HCT116 (cell line): ENCODE results near the gene CHST11. TPM values are rescaled to one million over a fixed set of nuclear protein-coding genes. Genes with fewer than 3 reads are reported as not detected.

ENCODE experiments used
- ATAC-seq: fragments of 200-7000 bp; cut with Tn5 transposase; 2 replicates; pipeline ENCODE4 v1.9.1; 2020; ENCODE audit warnings: mild to moderate bottlenecking, moderate library complexity
- BruUV-seq: library from RNA; stranded (reverse); fragments of 400-500 nt; replicated peaks from 2 replicates; lab custom pipeline; 2021; lab: Mats Ljungman, UMichigan
- CTCF ChIA-PET: fragments of 300-600 bp; sonication (Branson Sonifier 250); formaldehyde crosslinking; loops from one replicate; lab custom pipeline; 2021; ENCODE audit warnings: antibody characterized with exemption; lab: Charles Lee
- POLR2A ChIA-PET: fragments of 300-600, 350-600 bp; sonication (Branson Sonifier 250); formaldehyde crosslinking; loops from one replicate; lab custom pipeline; 2021; ENCODE audit warnings: antibody characterized with exemption; lab: Charles Lee
- RAD21 ChIA-PET, 2 experiments: fragments of 300-600 bp; sonication (Branson Sonifier 250); formaldehyde crosslinking; loops; one replicate each; lab custom pipeline; 2023; ENCODE audit warnings: low total read pairs in 2 of 2; ENCODE audit not compliant: uncharacterized antibody in 2 of 2, unreplicated experiment in 2 of 2, low non-redundant PET in 1 of 2; lab: Charles Lee
- DNase-seq: peaks from one replicate; pipeline ENCODE4 v3.0.0-alpha.2; 2010; ENCODE audit warnings: low read depth, low spot score
- H2AFZ ChIP-seq: fragments of 200-600 bp; shearing (Covaris generic), sonication (generic); 2 replicates; pipeline ENCODE4 v1.6.1; 2017; ENCODE audit warnings: low read depth, mixed run types, mixed read lengths, antibody characterized with exemption, low read length; ENCODE audit not compliant: poor library complexity, severe bottlenecking
- H3K27ac ChIP-seq: 2 replicates; pipeline ENCODE4 v1.5.1; 2012; ENCODE audit warnings: low read depth, low read length
- H3K27me3 ChIP-seq: fragments of 200-600 bp; sonication (generic); 2 replicates; pipeline ENCODE4 v1.6.1; 2016; ENCODE audit warnings: mixed run types, low read length, mixed read lengths; ENCODE audit not compliant: insufficient read depth
- H3K36me3 ChIP-seq, 2 experiments: fragments of 200-500 bp in 1 of 2; fragments of 200-600 bp in 1 of 2; sonication (Bioruptor generic) in 1 of 2; sonication (generic) in 1 of 2; 2 replicates each; pipeline versions ENCODE4 v1.5.1 to v1.6.1; 2014 to 2016; ENCODE audit warnings: low read length in 2 of 2, inconsistent platforms in 1 of 2, mixed read lengths in 1 of 2, mixed run types in 1 of 2; ENCODE audit not compliant: insufficient read depth in 2 of 2, control insufficient read depth in 1 of 2
- H3K4me1 ChIP-seq, 2 experiments: fragments of 200-600 bp in 1 of 2; sonication (generic) in 1 of 2; 2 replicates each; pipeline versions ENCODE4 v1.5.1 to v1.6.1; 2012 to 2017; ENCODE audit warnings: low read length in 2 of 2, inconsistent platforms in 1 of 2, mild to moderate bottlenecking in 1 of 2, mixed read lengths in 1 of 2, mixed run types in 1 of 2, moderate library complexity in 1 of 2; ENCODE audit not compliant: insufficient read depth in 2 of 2, control insufficient read depth in 1 of 2
- H3K4me2 ChIP-seq: fragments of 200-600 bp; sonication (generic); 2 replicates; pipeline ENCODE4 v1.6.1; 2017; ENCODE audit warnings: mixed run types, low read length, mixed read lengths
- H3K4me3 ChIP-seq, 2 experiments: fragments of 200-600 bp in 1 of 2; sonication (generic) in 1 of 2; replicated peaks in 1 of 2; 2 replicates each; pipeline ENCODE4 v1.5.1; 2011 to 2016; ENCODE audit warnings: low read length in 2 of 2, control low read depth in 1 of 2, low read depth in 1 of 2, mild to moderate bottlenecking in 1 of 2, mixed read lengths in 1 of 2, mixed run types in 1 of 2
- H3K79me2 ChIP-seq: fragments of 200-600 bp; sonication (generic); 2 replicates; pipeline ENCODE4 v1.6.1; 2017; ENCODE audit warnings: mild to moderate bottlenecking, mixed run types, low read length, moderate library complexity, mixed read lengths; ENCODE audit not compliant: insufficient read depth
- H3K9ac ChIP-seq: fragments of 200-600 bp; sonication (generic); 2 replicates; pipeline ENCODE4 v1.6.1; 2016; ENCODE audit warnings: low read length, mixed read lengths
- H3K9me2 ChIP-seq: fragments of 200-600 bp; sonication (generic), shearing (Covaris generic); 2 replicates; pipeline ENCODE4 v1.6.1; 2017; ENCODE audit warnings: mixed run types, mild to moderate bottlenecking, moderate library complexity; ENCODE audit not compliant: insufficient read depth
- H3K9me3 ChIP-seq, 2 experiments: fragments of 200-500 bp in 1 of 2; fragments of 200-600 bp in 1 of 2; sonication (Bioruptor generic) in 1 of 2; sonication (generic) in 1 of 2; 2 replicates each; pipeline ENCODE4 v1.6.1; 2014 to 2017; ENCODE audit warnings: low read length in 2 of 2, mixed read lengths in 2 of 2, inconsistent platforms in 1 of 2, low read depth in 1 of 2, mild to moderate bottlenecking in 1 of 2, mixed run types in 1 of 2, moderate library complexity in 1 of 2; ENCODE audit not compliant: control insufficient read depth in 1 of 2, insufficient read depth in 1 of 2
- H4K20me1 ChIP-seq: fragments of 200-600 bp; sonication (generic), shearing (Covaris generic); 2 replicates; pipeline ENCODE4 v1.6.1; 2017; ENCODE audit warnings: mixed run types, mild to moderate bottlenecking, moderate library complexity; ENCODE audit not compliant: insufficient read depth
- CBX3 ChIP-seq: IDR thresholded peaks from 2 replicates; pipeline ENCODE4 v1.6.1; 2012; ENCODE audit warnings: low read depth
- CEBPB ChIP-seq: IDR thresholded peaks from 2 replicates; pipeline ENCODE4 v1.6.1; 2012; ENCODE audit warnings: low read depth
- EGR1 ChIP-seq: IDR thresholded peaks from 2 replicates; pipeline ENCODE4 v1.6.1; 2012; ENCODE audit warnings: low read depth
- EZH2phosphoT487 ChIP-seq: fragments of 200-600 bp; IDR thresholded peaks from 2 replicates; pipeline ENCODE4 v1.6.1; 2018; ENCODE audit warnings: antibody characterized with exemption, borderline replicate concordance
- FOSL1 ChIP-seq: IDR thresholded peaks from 2 replicates; pipeline ENCODE4 v1.6.1; 2012; ENCODE audit warnings: low read depth
- JUND ChIP-seq: IDR thresholded peaks from 2 replicates; pipeline ENCODE4 v1.6.1; 2012
- POLR2A ChIP-seq: IDR thresholded peaks from 2 replicates; pipeline ENCODE4 v1.7.0; 2011; ENCODE audit warnings: borderline replicate concordance; ENCODE audit not compliant: insufficient read depth, insufficient read length; ENCODE audit errors: extremely low read depth
- RAD21 ChIP-seq: IDR thresholded peaks from 2 replicates; pipeline ENCODE4 v1.6.1; 2012; ENCODE audit warnings: low read depth, mild to moderate bottlenecking
- SIN3A ChIP-seq: IDR thresholded peaks from 2 replicates; pipeline ENCODE4 v1.6.1; 2012; ENCODE audit warnings: low read depth
- SP1 ChIP-seq: IDR thresholded peaks from 2 replicates; pipeline ENCODE4 v1.6.1; 2012; ENCODE audit warnings: low read depth
- SRF ChIP-seq: IDR thresholded peaks from 2 replicates; pipeline ENCODE4 v1.6.1; 2012; ENCODE audit warnings: low read depth
- ZFX ChIP-seq: fragments of 450-650 bp; IDR thresholded peaks from 2 replicates; pipeline ENCODE4 v1.6.1; 2017
- intact Hi-C: fragments of 100-400 bp; cut with micrococcal nuclease; formaldehyde crosslinking; loops from 2 replicates; pipeline ENCODE4 v1.10.0; 2022
- total RNA-seq: library from RNA; stranded (reverse); gene quantifications from one replicate; pipeline ENCODE4 v1.2.1, GENCODE V29; 2021; ENCODE audit not compliant: unreplicated experiment
- TF ChIP-seq, protein P1 (sequence below): IDR thresholded peaks from 2 replicates; pipeline ENCODE4 v1.6.1; 2012; ENCODE audit warnings: low read depth
- TF ChIP-seq, protein P2 (sequence below), 3 experiments: fragments of 200-600 bp in 1 of 3; sonication (generic) in 1 of 3; IDR thresholded peaks in 2 of 3; conservative IDR thresholded peaks in 1 of 3; 2 replicates each; pipeline ENCODE4 v1.5.1; 2012 to 2017; ENCODE audit warnings: low read depth in 2 of 3, low read length in 2 of 3, antibody characterized with exemption in 1 of 3, borderline replicate concordance in 1 of 3, control low read depth in 1 of 3, mild to moderate bottlenecking in 1 of 3, mixed read lengths in 1 of 3, mixed run types in 1 of 3, moderate library complexity in 1 of 3; ENCODE audit not compliant: insufficient read depth in 1 of 3
- TF ChIP-seq, protein P3 (sequence below): IDR thresholded peaks from 2 replicates; pipeline ENCODE4 v1.6.1; 2012

The CHST11 gene
- total RNA-seq, 1 experiment from 2014 or later, result 10.1 TPM

DNA sequence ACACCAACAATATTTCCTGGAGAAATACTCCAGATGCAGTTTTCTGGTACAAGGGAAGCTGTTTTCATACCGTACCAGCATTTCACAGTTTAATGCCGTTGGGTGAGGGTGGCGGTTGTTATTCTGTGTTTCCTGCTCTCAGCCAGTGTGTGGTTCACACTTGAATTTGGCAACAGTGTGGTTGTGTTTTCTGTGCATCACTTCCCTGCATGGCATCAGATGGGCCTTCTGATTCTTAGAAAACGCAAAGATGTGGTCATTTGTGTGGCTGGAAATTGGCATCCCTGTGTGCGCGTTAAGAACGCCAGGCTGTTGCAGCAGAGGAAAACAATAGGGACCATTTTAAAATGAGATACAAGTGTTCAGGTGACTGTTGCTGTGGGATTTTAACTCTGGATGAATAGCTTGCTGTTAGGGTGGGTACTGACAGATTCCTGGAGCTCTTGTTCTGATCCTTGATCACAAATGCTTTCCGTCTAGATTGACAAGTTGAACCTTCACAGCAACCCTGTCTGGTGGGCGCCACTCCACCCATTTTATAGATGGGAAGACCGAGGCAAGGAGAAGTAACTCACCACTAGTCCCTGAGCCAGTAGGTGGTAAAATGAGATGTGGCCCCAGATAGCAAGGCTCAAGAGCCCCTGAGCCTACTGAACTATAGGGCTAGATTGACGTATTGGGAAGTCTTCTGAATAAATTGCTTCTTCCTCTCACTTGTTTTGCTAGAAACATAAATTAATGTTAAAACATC lies 231.2 kb downstream of the CHST11 start (continued):
- TF ChIP-seq, protein P1, sequence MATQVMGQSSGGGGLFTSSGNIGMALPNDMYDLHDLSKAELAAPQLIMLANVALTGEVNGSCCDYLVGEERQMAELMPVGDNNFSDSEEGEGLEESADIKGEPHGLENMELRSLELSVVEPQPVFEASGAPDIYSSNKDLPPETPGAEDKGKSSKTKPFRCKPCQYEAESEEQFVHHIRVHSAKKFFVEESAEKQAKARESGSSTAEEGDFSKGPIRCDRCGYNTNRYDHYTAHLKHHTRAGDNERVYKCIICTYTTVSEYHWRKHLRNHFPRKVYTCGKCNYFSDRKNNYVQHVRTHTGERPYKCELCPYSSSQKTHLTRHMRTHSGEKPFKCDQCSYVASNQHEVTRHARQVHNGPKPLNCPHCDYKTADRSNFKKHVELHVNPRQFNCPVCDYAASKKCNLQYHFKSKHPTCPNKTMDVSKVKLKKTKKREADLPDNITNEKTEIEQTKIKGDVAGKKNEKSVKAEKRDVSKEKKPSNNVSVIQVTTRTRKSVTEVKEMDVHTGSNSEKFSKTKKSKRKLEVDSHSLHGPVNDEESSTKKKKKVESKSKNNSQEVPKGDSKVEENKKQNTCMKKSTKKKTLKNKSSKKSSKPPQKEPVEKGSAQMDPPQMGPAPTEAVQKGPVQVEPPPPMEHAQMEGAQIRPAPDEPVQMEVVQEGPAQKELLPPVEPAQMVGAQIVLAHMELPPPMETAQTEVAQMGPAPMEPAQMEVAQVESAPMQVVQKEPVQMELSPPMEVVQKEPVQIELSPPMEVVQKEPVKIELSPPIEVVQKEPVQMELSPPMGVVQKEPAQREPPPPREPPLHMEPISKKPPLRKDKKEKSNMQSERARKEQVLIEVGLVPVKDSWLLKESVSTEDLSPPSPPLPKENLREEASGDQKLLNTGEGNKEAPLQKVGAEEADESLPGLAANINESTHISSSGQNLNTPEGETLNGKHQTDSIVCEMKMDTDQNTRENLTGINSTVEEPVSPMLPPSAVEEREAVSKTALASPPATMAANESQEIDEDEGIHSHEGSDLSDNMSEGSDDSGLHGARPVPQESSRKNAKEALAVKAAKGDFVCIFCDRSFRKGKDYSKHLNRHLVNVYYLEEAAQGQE, result no peak
- TF ChIP-seq JUND, result no peak

DNA sequence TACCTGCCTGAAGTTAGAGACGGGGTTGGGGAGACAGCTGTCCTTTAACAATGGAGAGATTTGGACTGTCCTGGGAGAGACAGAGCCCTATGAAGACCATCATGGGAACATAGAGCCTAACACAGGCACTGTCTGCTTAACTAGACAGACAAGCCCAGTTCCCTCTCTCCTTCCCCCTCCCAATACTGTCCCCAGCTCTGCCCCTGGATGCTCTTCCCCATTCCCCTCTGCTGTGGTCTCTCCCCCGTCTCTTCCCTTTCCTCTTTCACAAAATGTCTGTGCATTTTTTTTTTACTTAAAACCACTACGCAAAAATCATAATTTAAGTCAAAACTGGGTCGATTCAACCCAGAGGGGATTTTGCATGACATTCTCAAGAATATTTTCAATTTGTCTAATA lies 232.9 kb downstream of the CHST11 start:
- intact Hi-C loops, result no loop called here
- Histone ChIP-seq H3K4me2 (no peak overlapping the region), H3K9me2 (no peaks in the 10 kb centered on the region), H3K27ac (no peak overlapping the region), H3K36me3 (no peaks in the 10 kb centered on the region), H3K27me3 (no peaks in the 10 kb centered on the region), H3K4me3 (no peak overlapping the region), H3K9me3 (no peaks in the 10 kb centered on the region), H3K4me1 (peaks cover 3 to 11% of the 10 kb centered on the region in 2 experiments; a peak in 2 of 4 replicates), H2AFZ (no peak overlapping the region), H3K9ac (no peak overlapping the region), H3K79me2 (no peaks in the 10 kb centered on the region), H4K20me1 (no peaks in the 10 kb centered on the region)
- DNase-seq (no peak), ATAC-seq (no peak)
- ChIA-PET CTCF (no interaction called here), POLR2A (no interaction called here), RAD21 (no interaction called here)
- no TSS peak for BruUV-seq
- TF ChIP-seq, protein P2, sequence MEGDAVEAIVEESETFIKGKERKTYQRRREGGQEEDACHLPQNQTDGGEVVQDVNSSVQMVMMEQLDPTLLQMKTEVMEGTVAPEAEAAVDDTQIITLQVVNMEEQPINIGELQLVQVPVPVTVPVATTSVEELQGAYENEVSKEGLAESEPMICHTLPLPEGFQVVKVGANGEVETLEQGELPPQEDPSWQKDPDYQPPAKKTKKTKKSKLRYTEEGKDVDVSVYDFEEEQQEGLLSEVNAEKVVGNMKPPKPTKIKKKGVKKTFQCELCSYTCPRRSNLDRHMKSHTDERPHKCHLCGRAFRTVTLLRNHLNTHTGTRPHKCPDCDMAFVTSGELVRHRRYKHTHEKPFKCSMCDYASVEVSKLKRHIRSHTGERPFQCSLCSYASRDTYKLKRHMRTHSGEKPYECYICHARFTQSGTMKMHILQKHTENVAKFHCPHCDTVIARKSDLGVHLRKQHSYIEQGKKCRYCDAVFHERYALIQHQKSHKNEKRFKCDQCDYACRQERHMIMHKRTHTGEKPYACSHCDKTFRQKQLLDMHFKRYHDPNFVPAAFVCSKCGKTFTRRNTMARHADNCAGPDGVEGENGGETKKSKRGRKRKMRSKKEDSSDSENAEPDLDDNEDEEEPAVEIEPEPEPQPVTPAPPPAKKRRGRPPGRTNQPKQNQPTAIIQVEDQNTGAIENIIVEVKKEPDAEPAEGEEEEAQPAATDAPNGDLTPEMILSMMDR (IDR thresholded peaks at IDR 0.05 in 2 of 3, conservative IDR thresholded peaks at IDR 0.05 in 1 of 3; ENCODE audit: borderline replicate concordance in 1 of 3, insufficient read depth in 1 of 3, low read depth in 2 of 3, low read length in 2 of 3), result no peak
- TF ChIP-seq, protein P1, result no peak
- TF ChIP-seq SP1, result no peak
- no peak for TF ChIP-seq ZFX
- no peak for TF ChIP-seq EGR1
- no peak for TF ChIP-seq CBX3
- TF ChIP-seq POLR2A, result no peak
- TF ChIP-seq RAD21, result no peak
- TF ChIP-seq FOSL1, result no peak
- TF ChIP-seq, protein P3, sequence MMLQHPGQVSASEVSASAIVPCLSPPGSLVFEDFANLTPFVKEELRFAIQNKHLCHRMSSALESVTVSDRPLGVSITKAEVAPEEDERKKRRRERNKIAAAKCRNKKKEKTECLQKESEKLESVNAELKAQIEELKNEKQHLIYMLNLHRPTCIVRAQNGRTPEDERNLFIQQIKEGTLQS, result no peak
- TF ChIP-seq SRF, result no peak
- no peak for TF ChIP-seq SIN3A
- TF ChIP-seq EZH2phosphoT487, result no peak
- no peak for TF ChIP-seq CEBPB
